Stimulated activated CD4-positive, alpha-beta T cell treated with anti-CD3 and anti-CD28 coated beads, Interleukin-12 subunit alpha, Interleukin-12 subunit beta, amount 100 ng/mL, for 24 hours (primary cell): ENCODE measurements around the gene SCAMP4.
A peak's percentile ranks its signal among the peaks of the same experiment; 100 is the strongest.
"Not testable (repeated sequence)": the region's sequence is repeated elsewhere in the genome, so short reads cannot be mapped to it uniquely, and the experiment has no call there.

Experiments
- DNase-seq, 2 experiments: peaks; one replicate each; pipeline ENCODE4 v3.0.0-alpha.2; 2020; ENCODE audit warnings: low read depth in 2 of 2

Gene SCAMP4

DNA sequence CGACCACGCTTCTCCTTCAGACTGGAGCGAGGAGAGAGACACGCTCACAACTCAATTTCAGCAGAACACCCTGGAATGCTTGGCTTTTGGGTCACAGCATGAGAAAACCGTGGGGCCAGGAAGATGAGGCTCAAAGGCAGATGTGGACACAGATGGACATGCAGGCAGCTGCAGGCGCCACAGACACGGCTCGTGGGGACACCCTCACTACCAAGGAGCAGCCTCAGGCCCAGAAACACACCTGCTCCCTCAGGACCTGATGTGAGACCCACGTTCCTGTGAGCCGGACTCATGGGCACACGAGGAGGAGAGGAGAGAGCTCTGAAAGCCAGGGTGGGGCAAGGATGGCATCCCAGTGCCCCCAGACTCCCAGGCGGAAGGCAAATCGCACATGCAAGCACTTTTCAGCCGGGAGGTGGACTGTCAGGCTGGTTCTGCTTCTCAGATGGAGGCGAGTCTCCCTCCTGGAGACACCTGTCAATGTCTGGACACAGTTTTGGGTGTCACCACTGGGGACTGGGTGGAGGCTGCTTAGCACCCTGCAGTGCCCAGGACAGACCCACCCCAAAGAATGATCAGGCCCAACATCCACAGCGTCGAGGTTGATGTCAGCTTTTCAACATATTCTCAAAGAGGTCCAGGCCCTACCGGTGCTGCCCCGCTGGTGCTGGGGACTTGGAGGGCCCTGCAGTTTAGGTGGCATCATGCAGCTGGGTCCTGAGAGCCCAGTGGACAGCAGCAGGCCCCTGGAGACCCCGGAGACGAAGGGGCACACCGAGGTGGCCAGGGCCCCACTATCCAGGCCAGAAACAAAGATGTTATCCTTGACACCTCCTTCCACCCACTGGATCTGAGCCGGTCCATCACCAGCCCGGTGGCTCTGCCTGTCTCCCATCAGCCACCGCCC is 22.2 kb upstream of the SCAMP4 start:
- no peak for DNase-seq

DNA sequence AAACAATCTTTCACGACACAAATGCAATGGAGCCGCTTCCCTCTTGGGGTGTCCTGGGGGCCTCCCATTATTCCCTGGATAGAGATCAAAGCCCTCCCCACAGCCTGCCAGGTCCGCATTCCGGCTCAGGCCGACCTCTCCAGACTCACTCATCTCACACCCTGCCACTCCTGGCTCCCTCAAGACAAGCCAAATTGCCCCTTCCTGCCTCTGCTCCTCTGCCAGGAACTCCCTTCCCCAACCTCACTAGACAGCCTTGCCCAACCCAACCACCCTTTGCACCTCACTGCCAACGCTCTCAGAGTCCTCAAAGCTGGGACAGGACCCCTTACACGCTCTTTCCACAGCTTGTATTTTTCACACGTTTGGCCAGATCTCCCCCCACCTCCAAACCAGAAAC is 21.4 kb upstream of the SCAMP4 start:
- no peak for DNase-seq

DNA sequence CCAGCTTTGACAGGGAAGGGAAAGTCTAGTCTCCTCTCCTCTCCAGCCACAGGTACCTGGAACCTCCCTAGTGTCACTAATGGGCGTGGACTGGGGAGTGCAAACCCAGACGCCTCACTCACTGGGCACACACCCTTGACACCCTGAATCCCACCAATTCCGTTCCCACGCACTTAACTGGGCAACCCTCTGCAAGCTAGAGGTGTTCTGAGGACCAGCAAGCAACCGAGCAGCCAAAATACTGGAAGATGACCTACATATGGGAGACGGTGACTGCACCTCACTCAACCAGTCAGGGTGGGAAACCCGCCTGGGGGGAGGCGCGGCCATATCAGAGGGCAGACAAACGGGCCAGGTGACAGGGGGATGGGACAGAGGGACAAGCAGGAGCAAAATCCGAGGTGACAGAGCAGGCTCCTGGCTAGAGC is 20.9 kb upstream of the SCAMP4 start:
- DNase-seq: no peak

DNA sequence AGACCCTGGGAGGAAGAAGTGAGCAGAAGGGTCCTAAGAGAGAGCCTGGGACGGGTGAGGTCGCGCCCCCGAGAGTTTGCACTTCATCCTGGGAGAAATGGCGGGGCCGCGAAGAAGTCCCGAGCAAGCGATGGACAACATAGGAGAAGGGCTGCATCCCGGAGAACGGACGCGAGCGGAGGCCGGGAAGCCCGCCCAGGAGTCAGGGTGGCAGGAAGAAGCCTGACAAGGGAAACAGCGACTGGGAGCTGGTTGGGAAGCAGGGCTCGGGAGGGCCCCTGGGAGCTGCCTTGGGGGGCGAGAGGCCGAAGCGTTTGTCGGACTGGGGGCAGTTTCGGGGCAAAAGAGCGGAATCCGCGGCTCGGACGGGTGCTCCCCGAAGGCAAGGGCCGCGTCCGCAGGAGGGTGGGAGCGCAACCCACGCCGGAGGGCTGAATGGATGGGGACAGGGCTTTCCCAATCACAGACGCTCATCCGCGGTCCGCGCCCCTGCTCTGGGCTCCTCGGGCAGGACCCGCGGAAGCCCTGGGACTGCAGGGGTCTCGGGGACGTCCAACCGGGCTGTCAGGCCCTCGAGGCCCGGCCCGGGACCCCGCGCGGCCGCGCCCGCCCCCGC is 20.4 kb upstream of the SCAMP4 start:
- no peak for DNase-seq

DNA sequence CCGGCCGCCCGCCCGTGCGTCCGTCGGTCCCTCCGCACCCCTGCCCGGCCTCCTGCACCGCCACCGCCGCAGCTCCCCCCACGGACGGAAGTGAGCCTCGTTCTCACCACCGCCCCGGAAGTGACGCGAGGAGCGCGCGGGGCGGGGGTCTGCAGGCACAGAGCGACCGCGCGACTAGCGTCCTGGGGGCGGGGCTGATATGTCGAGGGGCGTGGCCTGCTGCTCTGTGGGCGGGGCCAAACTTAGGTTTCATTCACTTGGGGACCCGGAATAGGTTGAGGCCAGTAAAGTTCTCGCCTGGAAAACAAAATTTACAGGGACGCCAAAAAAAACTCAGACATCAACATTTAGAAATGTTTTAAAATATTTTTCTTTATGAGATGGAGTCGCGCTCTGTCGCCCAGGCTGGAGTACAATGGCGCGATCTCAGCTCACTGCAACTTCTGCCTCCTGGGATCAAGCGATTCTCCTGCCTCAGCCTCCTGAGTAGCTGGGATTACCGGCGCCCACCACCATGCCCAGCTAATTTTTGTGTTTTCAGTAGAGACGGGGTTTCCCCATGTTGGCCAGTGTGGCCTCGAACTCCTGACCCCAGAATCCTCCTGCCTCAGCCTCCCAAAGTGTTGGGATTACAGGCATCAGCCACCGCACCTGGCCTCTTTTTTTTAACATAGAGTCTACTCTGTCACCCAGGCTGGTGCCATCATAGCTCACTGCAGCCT is 19.6 kb upstream of the SCAMP4 start, which contains the start of gene ABHD17A:
TSS of gene ABHD17A (minus strand) at position 99 of the 722 bp plus-strand sequence. CDS start 3,930 bp downstream, outside the sequence.
- DNase-seq: peak; percentile 92 to 93

DNA sequence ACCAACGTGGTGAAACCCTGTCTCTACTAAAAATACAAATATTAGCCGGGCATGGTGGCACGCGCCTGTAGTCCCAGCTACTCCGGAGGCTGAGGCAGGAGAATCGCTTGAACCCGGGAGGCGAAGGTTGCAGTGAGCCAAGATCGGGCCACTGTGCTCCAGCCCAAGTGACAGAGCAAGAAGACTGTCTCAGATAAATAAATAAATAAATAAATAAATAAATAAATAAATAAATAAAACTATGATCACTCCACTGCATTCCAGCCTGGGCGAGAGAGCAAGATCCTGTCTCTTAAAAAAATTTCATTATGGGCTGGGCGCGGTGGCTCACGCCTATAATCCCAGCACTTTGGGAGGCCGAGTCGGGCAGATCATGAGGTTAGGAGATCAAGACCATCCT is 18.8 kb upstream of the SCAMP4 start:
- not testable (repeated sequence) for DNase-seq

DNA sequence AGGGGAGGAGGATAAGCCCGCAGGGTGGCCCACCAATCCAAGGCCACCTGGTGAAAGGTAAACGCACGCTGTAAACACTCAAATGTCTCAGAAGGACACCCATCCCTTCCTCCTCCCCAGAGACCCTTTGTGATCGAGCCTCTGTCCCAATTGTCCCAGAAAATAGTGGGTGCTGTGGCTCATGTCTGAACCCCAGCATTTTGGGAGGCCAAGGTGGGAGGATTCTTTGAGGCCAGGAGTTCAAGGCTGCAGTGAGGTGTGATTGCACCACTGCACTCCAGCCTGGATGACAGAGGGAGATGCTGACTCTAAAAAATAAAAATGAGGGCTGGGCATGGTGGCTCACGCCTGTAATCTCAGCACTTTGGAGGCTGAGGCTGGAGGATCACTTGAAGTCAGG is 16.8 kb upstream of the SCAMP4 start:
- no peak for DNase-seq

DNA sequence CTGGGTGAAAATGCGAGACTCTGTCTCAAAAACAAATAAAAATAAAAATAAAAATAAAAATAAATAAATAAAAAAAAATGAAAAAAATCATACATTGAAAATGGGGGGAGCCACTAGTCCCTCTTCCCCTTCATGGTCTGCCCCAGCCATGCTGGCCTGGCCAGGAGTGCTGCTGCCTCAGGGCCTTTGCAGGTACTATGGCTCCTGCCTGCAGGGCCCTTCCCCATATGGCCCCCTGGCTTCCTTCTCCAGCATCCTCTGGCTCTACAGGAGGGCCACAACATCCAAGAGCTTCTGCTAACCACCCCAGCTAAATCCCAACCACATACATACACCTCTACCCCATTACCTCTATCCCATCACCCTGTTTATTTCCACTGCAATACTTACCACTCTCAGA is 15.3 kb upstream of the SCAMP4 start:
- DNase-seq: no peak

DNA sequence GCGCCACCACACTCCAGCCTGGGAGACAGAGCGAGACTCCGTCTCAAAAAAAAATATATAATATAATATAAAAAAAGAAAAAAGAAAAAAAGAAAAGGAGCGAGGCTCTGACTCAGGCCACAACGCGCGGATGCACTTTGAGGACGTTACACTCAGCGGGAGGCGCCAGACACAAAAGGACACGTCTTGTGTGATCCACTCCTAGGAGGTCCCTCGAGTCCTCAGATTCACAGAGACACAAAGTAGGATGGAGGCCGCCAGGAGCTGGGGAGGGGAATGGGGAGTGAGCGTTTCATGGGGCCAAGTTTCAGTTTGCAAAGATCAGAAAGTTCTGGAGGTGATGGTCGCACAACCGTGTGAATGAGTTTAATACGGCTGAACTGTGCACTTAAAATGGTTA is 11.4 kb upstream of the SCAMP4 start:
- no peak for DNase-seq

DNA sequence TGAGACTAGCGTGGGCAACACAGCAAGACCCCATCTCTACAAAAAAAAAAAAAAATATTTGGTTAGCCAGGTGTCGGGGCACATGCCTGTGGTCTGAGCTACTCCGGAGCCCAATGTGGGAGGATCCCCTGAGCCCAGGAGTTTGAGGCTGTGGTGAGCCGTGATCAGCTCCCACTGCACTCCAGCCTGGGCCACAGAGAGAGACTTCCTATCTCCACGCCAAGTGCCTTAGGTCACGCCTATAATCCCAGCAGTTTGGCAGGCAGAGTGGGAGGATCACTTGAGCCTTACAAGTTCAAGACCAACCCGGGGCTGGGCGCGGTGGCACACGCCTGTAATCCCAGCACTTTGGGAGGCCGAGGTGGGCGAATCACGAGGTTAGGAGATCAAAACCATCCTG is 8.7 kb upstream of the SCAMP4 start:
- no peak for DNase-seq

DNA sequence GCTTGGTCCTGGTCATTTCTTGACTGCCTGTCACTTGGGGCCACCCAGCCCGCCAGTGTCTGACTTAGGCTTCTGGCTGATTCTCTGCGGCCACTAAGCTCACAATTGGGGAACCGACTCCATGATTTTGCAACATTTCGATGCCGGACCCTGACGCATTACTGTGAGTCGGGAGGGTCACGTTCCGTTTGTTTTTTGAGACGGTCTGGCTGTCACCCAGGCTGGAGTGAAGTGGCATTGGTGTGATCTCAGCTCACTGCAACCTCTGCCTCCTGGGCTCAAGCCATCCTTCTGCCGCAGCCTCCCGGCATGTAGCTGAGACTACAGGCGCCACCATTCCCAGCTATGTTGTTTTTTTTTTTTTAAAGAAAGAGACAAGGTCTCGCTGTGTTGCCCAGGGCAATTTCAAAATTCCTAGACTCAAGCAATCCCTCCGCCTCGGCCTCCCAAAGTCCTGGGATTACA is 3.2 kb upstream of the SCAMP4 start:
- DNase-seq: no peak

DNA sequence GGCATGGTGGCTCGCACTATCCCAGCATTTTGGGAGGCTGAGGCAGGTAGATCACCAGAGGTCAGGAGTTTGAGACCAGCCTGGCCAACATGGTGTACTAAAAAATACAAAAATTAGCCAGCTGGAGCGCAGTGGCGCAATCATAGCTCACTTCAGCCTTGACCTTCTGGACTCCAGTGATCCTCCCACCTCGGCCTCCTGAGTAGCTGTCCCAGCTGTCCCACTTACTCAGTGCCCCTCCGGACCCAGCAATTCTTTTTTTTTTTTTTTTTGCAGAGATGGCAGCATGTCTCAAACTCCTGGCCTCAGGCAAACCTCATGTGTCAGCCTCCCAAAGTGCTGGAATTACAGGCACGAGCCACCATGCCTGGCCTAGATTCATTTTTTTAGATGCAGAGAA is 2.3 kb upstream of the SCAMP4 start:
- DNase-seq: no peak

DNA sequence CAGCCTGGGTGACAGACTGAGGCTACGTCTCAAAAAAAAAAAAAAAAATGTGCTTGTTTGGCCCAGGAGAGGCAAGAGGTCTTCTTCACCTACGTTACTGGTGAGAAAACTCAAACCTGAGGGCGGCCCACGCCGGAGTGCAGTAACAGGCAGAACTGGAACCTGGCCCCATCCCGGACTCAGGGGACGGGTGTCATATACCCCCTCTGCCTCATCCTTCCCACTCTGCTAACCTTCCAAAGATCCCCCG is 414 bp upstream of the SCAMP4 start:
- no peak for DNase-seq

DNA sequence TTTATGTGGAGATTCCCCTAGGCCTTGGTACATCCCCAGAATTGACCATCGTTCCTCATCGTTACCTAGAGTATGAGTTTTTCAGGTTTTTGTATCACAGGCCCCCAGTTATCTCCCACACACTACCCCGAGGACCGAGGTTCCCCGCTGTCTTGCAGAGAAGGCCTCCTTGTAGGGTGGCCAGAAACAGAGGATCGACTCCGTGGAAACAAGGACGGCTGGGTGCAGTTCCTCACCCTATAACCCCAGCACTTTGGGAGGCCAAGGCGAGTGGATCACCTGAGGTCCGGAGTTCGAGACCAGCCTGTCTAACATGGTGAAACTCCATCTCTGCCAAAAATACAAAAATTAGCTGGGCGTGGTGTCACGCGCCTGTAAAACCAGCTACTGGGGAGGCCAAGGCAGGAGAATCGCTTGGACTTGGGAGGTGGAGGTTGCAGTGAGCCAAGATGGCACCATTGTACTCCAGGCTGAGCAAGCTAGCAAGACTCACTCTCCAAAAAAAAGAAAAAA is 720 bp downstream of the SCAMP4 start:
- no peak for DNase-seq

DNA sequence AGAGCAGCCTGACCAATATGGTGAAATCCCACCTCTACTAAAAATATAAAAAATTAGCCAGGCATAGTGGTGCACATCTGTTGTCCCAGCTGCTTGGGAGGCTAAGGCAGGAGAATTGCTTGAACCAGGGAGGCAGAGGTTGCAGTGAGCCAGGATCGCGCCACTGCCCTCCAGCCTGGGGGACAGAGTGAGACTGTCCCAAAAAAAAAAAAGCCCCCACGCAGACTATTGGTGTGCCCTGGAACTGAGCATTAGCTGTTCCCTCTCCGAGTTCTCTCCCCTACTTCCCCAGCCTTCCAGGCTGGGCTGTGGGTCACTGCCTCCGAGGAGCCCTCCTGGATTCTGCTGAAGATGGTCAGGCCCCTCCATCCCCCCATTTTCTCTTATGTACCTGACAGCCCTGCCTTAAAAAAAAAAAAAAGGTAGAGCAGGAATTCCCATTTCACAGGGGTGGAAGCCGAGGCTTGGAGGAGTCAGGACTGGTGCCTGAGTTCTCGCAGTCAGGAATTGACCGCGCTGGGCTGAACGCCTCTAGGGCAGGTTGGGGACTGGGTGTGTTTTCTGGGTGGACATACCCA is 1.9 kb downstream of the SCAMP4 start:
- DNase-seq: no peak

DNA sequence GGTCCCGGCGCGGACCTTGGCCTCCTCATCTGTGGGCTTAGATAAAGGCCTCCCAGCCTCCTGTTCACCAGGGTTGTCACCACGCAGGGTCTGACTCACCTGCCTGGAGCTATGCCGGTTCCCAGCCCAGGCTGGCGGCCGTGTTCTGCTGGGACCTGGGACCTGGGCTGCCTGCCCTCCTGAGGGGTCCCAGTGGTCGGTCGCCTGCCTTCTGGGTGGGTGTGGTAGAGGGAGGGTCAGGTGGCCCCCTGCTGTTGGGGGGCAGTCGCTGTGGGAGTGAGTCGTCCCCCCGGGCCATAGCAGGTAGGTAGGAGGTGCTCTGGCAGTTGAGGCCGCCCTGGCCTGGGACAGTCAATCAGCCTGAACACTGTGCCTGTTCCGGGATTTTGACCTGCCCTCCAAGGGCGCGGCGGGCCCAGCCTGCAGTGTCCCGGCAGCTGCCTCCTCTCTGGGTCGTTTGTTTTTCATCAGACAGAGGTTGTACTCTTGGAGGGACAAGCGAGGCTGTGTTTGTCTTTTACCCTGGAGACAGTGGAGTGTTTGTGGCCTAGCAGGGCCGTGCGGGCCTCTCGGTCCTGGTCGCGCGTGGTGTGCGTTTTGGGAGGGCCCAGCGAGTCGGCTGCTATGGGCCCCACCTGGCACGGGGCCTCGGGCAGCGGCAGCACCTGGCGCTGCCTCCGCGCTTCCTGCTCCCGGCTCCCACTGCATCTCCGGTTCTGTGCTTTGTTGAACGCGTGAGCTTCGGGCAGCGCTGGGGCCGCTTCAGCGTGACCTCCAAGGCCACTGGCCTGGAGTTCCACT is 2.6 kb downstream of the SCAMP4 start:
- DNase-seq: no peak

DNA sequence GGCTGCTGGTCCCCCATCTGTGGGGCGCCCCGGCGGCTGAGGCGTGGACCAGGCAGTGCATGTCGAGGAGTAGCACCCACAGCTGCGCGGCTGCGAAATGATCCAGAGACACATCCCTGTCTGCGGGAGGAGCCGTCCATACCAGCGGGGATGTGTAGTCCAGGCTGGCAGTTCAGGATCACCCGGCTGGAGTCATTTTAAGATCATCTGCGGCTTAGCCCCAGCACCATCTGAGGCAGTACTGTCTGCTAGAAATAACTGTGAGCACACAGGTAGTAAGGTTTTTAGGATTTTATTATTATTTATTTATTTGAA is 3.1 kb downstream of the SCAMP4 start:
- no peak for DNase-seq

DNA sequence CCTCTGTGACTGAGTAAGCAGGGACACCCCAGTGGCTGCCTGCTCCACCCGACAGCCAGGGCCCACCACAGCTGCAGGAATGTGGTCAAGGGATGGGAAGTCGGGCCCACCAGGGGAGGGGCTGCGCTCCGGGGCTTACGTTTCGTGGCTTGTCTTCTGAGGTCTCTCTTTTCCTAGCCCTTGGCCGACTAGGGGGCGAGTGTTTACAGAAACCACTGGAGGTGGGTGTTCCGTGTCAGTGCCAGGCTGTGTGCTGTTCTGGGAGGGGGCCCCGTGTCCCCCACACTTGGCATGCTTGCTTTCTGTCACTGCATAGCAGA is 4.5 kb downstream of the SCAMP4 start:
- no peak for DNase-seq

DNA sequence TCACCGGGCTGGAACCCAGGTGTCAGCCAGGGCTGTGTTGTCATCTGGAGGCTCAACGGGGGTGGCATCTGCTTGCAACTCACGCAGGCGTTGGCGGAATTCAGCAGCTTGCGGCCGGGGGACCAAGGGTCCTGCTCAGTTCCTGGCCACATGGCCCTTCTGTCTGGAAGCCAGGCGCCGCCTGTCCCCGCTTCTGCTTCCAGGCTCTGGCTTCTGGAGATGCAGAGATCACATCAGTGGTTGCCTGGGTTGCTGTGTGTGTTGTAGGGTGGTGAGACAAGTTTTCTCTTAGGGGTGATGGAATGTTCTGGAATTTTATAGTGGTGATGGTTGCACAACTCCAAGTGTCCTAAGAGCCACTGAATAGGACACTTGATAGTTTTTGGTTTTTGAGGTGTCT is 5.0 kb downstream of the SCAMP4 start:
- DNase-seq: no peak

DNA sequence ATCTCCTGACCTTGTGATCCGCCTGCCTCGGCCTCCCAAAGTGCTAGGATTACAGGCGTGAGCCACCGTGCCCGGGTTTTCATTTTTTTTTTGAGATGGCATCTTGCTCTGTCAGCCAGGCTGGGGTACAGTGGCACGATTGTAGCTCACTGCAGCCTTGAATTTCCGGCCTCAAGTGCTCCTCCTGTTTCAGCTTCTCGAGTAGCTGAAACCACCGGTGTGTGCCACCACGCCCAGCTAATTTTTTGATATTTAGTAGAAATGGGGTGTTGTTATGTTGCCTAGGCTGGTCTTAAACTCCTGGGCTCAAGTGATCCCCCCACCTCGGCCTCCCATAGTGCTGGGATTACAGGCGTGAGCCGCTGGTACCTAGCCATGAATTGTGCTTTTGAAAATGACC is 5.9 kb downstream of the SCAMP4 start:
- no peak for DNase-seq

DNA sequence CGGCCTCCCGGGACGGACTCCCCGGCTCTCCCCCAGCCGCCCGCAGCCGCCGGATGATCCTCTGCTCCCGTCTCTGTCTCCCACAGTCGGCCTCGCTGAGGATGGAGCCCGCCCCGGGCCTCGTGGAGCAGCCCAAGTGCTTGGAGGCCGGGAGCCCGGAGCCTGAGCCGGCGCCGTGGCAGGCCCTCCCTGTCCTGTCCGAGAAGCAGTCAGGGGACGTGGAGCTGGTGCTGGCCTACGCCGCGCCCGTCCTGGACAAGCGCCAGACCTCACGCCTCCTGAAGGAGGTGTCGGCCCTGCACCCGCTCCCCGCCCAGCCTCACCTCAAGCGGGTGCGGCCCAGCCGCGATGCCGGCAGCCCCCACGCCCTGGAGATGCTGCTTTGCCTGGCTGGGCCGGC is 6.8 kb downstream of the SCAMP4 start:
- no peak for DNase-seq
